ENCODE measurements around the gene WRAP53. TPM values are rescaled to one million over a fixed set of nuclear protein-coding genes. Genes with fewer than 3 reads are reported as not detected.

WRAP53 gene
- total and polyA plus RNA-seq, 2 of the 13 experiments (the other 11 are each of a cell fraction or from before 2014, with no cell fraction given) = 7.0 to 19.5 TPM

DNA sequence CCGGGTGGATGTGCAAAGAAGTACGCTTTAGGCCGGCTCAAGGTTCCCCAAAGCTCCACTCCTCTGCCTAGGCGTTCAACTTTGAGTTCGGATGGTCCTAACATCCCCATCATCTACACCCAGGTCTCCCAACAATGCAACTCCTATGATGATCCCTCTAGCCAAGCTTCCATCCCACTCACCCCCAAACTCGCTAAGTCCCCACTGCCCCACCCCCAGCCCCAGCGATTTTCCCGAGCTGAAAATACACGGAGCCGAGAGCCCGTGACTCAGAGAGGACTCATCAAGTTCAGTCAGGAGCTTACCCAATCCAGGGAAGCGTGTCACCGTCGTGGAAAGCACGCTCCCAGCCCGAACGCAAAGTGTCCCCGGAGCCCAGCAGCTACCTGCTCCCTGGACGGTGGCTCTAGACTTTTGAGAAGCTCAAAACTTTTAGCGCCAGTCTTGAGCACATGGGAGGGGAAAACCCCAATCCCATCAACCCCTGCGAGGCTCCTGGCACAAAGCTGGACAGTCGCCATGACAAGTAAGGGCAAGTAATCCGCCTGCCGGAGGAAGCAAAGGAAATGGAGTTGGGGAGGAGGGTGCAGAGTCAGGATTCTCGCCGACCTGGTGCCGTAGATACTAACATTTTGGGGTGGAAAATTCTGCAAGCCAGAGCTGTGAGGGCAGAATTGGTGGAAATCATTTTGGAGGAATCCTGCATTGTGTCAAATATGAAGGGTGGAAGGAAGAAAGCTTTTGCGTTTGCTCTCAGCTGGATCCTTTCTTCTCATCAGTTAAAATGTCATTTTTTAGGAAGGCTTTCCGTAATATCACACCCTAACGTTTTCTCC lies 987 bp upstream of the WRAP53 start, which contains the start of gene TP53 (continued):
- TF ChIP-seq GMEB2 (CRISPR knock-in tag; IDR thresholded peaks at IDR 0.05; ENCODE audit: low read depth) (no peak), ZNF781 (CRISPR knock-in tag; IDR thresholded peaks at IDR 0.05; ENCODE audit: borderline replicate concordance, not compliant biosample characterization) (no peak), NRL (CRISPR knock-in tag; IDR thresholded peaks at IDR 0.05; ENCODE audit: borderline replicate concordance) (no peak), RFX5 (IDR thresholded peaks at IDR 0.05; ENCODE audit: low read depth, low read length) (no peak), FUBP1 (CRISPR knock-in tag; IDR thresholded peaks at IDR 0.05; ENCODE audit: borderline replicate concordance) (no peak), ZNF570 (CRISPR knock-in tag; IDR thresholded peaks at IDR 0.05; ENCODE audit: borderline replicate concordance) (no peak), ZNF3 (CRISPR knock-in tag; IDR thresholded peaks at IDR 0.05) (no peak; the same call in 1 of the 2 replicates), ZNF550 (CRISPR knock-in tag; IDR thresholded peaks at IDR 0.05; ENCODE audit: borderline replicate concordance) (no peak), SATB2 (CRISPR knock-in tag; IDR thresholded peaks at IDR 0.05) (0 out of 2 replicates have a peak, but pooled peaks have one; percentile 12), ZFP41 (CRISPR knock-in tag; IDR thresholded peaks at IDR 0.05; ENCODE audit: borderline replicate concordance) (no peak), NFIB (CRISPR knock-in tag; IDR thresholded peaks at IDR 0.05; ENCODE audit: borderline replicate concordance) (no peak), SKI (IDR thresholded peaks at IDR 0.05; ENCODE audit: partially characterized antibody) (no peak), CEBPB (IDR thresholded peaks at IDR 0.05; ENCODE audit: borderline replicate concordance, low read depth, low read length) (no peak)
- TF ChIP-seq, protein P1, sequence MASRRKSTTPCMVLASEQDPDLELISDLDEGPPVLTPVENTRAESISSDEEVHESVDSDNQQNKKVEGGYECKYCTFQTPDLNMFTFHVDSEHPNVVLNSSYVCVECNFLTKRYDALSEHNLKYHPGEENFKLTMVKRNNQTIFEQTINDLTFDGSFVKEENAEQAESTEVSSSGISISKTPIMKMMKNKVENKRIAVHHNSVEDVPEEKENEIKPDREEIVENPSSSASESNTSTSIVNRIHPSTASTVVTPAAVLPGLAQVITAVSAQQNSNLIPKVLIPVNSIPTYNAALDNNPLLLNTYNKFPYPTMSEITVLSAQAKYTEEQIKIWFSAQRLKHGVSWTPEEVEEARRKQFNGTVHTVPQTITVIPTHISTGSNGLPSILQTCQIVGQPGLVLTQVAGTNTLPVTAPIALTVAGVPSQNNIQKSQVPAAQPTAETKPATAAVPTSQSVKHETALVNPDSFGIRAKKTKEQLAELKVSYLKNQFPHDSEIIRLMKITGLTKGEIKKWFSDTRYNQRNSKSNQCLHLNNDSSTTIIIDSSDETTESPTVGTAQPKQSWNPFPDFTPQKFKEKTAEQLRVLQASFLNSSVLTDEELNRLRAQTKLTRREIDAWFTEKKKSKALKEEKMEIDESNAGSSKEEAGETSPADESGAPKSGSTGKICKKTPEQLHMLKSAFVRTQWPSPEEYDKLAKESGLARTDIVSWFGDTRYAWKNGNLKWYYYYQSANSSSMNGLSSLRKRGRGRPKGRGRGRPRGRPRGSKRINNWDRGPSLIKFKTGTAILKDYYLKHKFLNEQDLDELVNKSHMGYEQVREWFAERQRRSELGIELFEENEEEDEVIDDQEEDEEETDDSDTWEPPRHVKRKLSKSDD (CRISPR knock-in tag; IDR thresholded peaks at IDR 0.05; ENCODE audit: low read depth) = peak; percentile 85
- TF ChIP-seq, protein P2, sequence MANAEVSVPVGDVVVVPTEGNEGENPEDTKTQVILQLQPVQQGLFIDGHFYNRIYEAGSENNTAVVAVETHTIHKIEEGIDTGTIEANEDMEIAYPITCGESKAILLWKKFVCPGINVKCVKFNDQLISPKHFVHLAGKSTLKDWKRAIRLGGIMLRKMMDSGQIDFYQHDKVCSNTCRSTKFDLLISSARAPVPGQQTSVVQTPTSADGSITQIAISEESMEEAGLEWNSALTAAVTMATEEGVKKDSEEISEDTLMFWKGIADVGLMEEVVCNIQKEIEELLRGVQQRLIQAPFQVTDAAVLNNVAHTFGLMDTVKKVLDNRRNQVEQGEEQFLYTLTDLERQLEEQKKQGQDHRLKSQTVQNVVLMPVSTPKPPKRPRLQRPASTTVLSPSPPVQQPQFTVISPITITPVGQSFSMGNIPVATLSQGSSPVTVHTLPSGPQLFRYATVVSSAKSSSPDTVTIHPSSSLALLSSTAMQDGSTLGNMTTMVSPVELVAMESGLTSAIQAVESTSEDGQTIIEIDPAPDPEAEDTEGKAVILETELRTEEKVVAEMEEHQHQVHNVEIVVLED (CRISPR knock-in tag; IDR thresholded peaks at IDR 0.05; ENCODE audit: borderline replicate concordance) = no peak
- TF ChIP-seq, protein P3, sequence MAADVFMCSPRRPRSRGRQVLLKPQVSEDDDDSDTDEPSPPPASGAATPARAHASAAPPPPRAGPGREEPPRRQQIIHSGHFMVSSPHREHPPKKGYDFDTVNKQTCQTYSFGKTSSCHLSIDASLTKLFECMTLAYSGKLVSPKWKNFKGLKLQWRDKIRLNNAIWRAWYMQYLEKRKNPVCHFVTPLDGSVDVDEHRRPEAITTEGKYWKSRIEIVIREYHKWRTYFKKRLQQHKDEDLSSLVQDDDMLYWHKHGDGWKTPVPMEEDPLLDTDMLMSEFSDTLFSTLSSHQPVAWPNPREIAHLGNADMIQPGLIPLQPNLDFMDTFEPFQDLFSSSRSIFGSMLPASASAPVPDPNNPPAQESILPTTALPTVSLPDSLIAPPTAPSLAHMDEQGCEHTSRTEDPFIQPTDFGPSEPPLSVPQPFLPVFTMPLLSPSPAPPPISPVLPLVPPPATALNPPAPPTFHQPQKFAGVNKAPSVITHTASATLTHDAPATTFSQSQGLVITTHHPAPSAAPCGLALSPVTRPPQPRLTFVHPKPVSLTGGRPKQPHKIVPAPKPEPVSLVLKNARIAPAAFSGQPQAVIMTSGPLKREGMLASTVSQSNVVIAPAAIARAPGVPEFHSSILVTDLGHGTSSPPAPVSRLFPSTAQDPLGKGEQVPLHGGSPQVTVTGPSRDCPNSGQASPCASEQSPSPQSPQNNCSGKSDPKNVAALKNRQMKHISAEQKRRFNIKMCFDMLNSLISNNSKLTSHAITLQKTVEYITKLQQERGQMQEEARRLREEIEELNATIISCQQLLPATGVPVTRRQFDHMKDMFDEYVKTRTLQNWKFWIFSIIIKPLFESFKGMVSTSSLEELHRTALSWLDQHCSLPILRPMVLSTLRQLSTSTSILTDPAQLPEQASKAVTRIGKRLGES (CRISPR knock-in tag; IDR thresholded peaks at IDR 0.05; ENCODE audit: borderline replicate concordance) = no peak
